HepG2 (cell line): Measurements from ENCODE around the gene CASP5. TPM values are rescaled to one million over a fixed set of nuclear protein-coding genes. Genes with fewer than 3 reads are reported as not detected.

Experiments
- BCLAF1 ChIP-seq: fragments of 450-650 bp; IDR thresholded peaks from 2 replicates; pipeline ENCODE4 v1.6.1; 2017; ENCODE audit warnings: mild to moderate bottlenecking
- EED ChIP-seq: sonication (generic); formaldehyde crosslinking; IDR thresholded peaks from 2 replicates; pipeline ENCODE4 v1.5.0; 2020; ENCODE audit warnings: mild to moderate bottlenecking, missing genetic modification reagents
- ETS1 ChIP-seq: sonication (generic); formaldehyde crosslinking; IDR thresholded peaks from 2 replicates; pipeline ENCODE4 v1.4.0; 2020; ENCODE audit warnings: missing genetic modification reagents
- FOSL1 ChIP-seq: sonication (generic); formaldehyde crosslinking; IDR thresholded peaks from 2 replicates; pipeline ENCODE4 v1.9.0; 2021; ENCODE audit warnings: missing genetic modification reagents, borderline replicate concordance
- GATAD1 ChIP-seq: IDR thresholded peaks from 2 replicates; pipeline ENCODE4 v1.6.1; 2016; ENCODE audit warnings: missing genetic modification reagents, missing compliant biosample characterization
- HMGXB4 ChIP-seq, 2 experiments: sonication (generic) in 1 of 2; formaldehyde crosslinking in 1 of 2; IDR thresholded peaks; 2 replicates each; pipeline versions ENCODE4 v1.4.0 to v1.6.1; 2018 to 2020; ENCODE audit warnings: missing genetic modification reagents in 2 of 2, borderline replicate concordance in 1 of 2, low read depth in 1 of 2, mild to moderate bottlenecking in 1 of 2, missing biosample characterization in 1 of 2
- HOXA5 ChIP-seq: sonication (generic); formaldehyde crosslinking; IDR thresholded peaks from 2 replicates; pipeline ENCODE4 v1.4.0; 2020; ENCODE audit warnings: missing genetic modification reagents
- KMT2A ChIP-seq: sonication (generic); formaldehyde crosslinking; IDR thresholded peaks from 2 replicates; pipeline ENCODE4 v1.4.0; 2020; ENCODE audit warnings: missing genetic modification reagents
- MBD4 ChIP-seq: IDR thresholded peaks from 2 replicates; pipeline ENCODE4 v1.6.1; 2012; ENCODE audit warnings: low read length, inconsistent platforms, borderline replicate concordance
- PCBP1 ChIP-seq: fragments of 200-400 bp; formaldehyde crosslinking; IDR thresholded peaks from 2 replicates; pipeline ENCODE4 v1.6.1; 2017; ENCODE audit warnings: mild to moderate bottlenecking, low read depth, low read length, borderline replicate concordance
- SMARCC2 ChIP-seq: fragments of 450-650 bp; IDR thresholded peaks from 2 replicates; pipeline ENCODE4 v1.6.1; 2017; ENCODE audit warnings: antibody characterized with exemption, mild to moderate bottlenecking
- TBL1XR1 ChIP-seq: fragments of 150-350 bp; IDR thresholded peaks from 2 replicates; pipeline ENCODE4 v1.6.1; 2014; ENCODE audit warnings: borderline replicate concordance, low read length; ENCODE audit not compliant: partially characterized antibody
- TFAP4 ChIP-seq: sonication (generic); IDR thresholded peaks from 2 replicates; pipeline ENCODE4 v1.6.1; 2016; ENCODE audit warnings: low read depth, borderline replicate concordance
- XRCC5 ChIP-seq: fragments of 200-400 bp; formaldehyde crosslinking; optimal IDR thresholded peaks from 2 replicates; pipeline ENCODE3; 2017; ENCODE audit warnings: mild to moderate bottlenecking, low read length
- ZNF556 ChIP-seq: sonication (generic); formaldehyde crosslinking; IDR thresholded peaks from 2 replicates; pipeline ENCODE4 v1.4.0; 2020; ENCODE audit warnings: mild to moderate bottlenecking, missing genetic modification reagents, borderline replicate concordance
- ZNF589 ChIP-seq: sonication (generic); formaldehyde crosslinking; conservative IDR thresholded peaks from 2 replicates; pipeline ENCODE4 v1.8.0; 2022; ENCODE audit warnings: mild to moderate bottlenecking, moderate library complexity, missing genetic modification reagents
- ZNF607 ChIP-seq: sonication (generic); formaldehyde crosslinking; IDR thresholded peaks from 2 replicates; pipeline ENCODE4 v1.5.1; 2020; ENCODE audit warnings: missing genetic modification reagents, mild to moderate bottlenecking, borderline replicate concordance
- ZNF629 ChIP-seq: sonication (generic); formaldehyde crosslinking; conservative IDR thresholded peaks from 2 replicates; pipeline ENCODE4 v1.5.0; 2020; ENCODE audit warnings: missing genetic modification reagents
- ZNF761 ChIP-seq: sonication (generic); formaldehyde crosslinking; conservative IDR thresholded peaks from 2 replicates; pipeline ENCODE4 v1.4.0; 2020; ENCODE audit warnings: mild to moderate bottlenecking, missing genetic modification reagents
- ZSCAN20 ChIP-seq: sonication (generic); formaldehyde crosslinking; IDR thresholded peaks from 2 replicates; pipeline ENCODE4 v1.4.0; 2020; ENCODE audit warnings: missing genetic modification reagents, mild to moderate bottlenecking, borderline replicate concordance
- polyA plus RNA-seq, 8 experiments: library from polyadenylated mRNA; depleted of rRNA in 3 of 8; stranded (reverse) in 7 of 8; unstranded in 1 of 8; fragments of >200 nt; fragmentation: Illumina TruSeq in 4 of 8; extraction: Trizol in 4 of 8; gene quantifications; 2 replicates each; pipeline versions ENCODE4 v1.2.1 to v1.2.3, GENCODE V29; 2011 to 2016; ENCODE audit warnings: low read depth in 4 of 8, missing spikeins in 1 of 8, mixed read lengths in 1 of 8; ENCODE audit not compliant: insufficient read depth in 1 of 8
- total RNA-seq, 5 experiments: library from RNA; depleted of rRNA; stranded (reverse); fragments of >200 nt; fragmentation: Illumina TruSeq; extraction: Trizol; gene quantifications; 2 replicates each; pipeline ENCODE4 v1.2.3, GENCODE V29; 2016; ENCODE audit warnings: low read depth in 1 of 5
- TF ChIP-seq, protein P1 (sequence below): sonication (generic); formaldehyde crosslinking; IDR thresholded peaks from 2 replicates; pipeline ENCODE4 v1.8.0; 2022; ENCODE audit warnings: mild to moderate bottlenecking, missing genetic modification reagents; ENCODE audit not compliant: insufficient replicate concordance

CASP5 gene
- total and polyA plus RNA-seq, 2 of the 13 experiments (the other 11 are each of a cell fraction or from before 2014, with no cell fraction given), result not detected

GRCh38 chr11:105046898-105047579, 24.1 kb upstream of the CASP5 start (continued):
- peak; percentile 65; the same call in 1 of the 2 replicates for TF ChIP-seq ZNF607 (CRISPR knock-in tag)
- peak; percentile 77 for TF ChIP-seq TBL1XR1
- peak; percentile 45; the same call in 1 of the 2 replicates for TF ChIP-seq ZNF629 (CRISPR knock-in tag)
- TF ChIP-seq SMARCC2, result 0 out of 2 replicates have a peak, but pooled peaks have one; percentile 22
- no peak for TF ChIP-seq EED (CRISPR knock-in tag)
- no peak for TF ChIP-seq BCLAF1
- no peak for TF ChIP-seq ZNF761 (CRISPR knock-in tag)
- TF ChIP-seq ZNF556 (CRISPR knock-in tag), result no peak
- TF ChIP-seq, protein P1, sequence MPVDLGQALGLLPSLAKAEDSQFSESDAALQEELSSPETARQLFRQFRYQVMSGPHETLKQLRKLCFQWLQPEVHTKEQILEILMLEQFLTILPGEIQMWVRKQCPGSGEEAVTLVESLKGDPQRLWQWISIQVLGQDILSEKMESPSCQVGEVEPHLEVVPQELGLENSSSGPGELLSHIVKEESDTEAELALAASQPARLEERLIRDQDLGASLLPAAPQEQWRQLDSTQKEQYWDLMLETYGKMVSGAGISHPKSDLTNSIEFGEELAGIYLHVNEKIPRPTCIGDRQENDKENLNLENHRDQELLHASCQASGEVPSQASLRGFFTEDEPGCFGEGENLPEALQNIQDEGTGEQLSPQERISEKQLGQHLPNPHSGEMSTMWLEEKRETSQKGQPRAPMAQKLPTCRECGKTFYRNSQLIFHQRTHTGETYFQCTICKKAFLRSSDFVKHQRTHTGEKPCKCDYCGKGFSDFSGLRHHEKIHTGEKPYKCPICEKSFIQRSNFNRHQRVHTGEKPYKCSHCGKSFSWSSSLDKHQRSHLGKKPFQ, result no peak
- TF ChIP-seq MBD4, result no peak; the same call in 1 of the 2 replicates
- TF ChIP-seq ZNF589 (CRISPR knock-in tag), result no peak
- TF ChIP-seq TFAP4, result peak; percentile 38; the same call in 1 of the 2 replicates
- no peak for TF ChIP-seq PCBP1
- no peak; a peak in 1 of 4 replicates for TF ChIP-seq HMGXB4 (CRISPR knock-in tag; IDR thresholded peaks at IDR 0.05; ENCODE audit: borderline replicate concordance in 1 of 2, low read depth in 1 of 2)
- TF ChIP-seq HOXA5, result 0 out of 2 replicates have a peak, but pooled peaks have one; percentile 51
- TF ChIP-seq GATAD1 (CRISPR knock-in tag), result 0 out of 2 replicates have a peak, but pooled peaks have one; percentile 46
- TF ChIP-seq FOSL1 (CRISPR knock-in tag), result peak; percentile 93
- no peak for TF ChIP-seq XRCC5
- TF ChIP-seq ZSCAN20 (CRISPR knock-in tag), result no peak
- no peak for TF ChIP-seq ETS1
- TF ChIP-seq KMT2A (CRISPR knock-in tag), result no peak
